ENCODE measurements around the gene FAM53B. TPM values are rescaled to one million over a fixed set of nuclear protein-coding genes. Genes with fewer than 3 reads are reported as not detected.

Gene FAM53B
- total RNA-seq, 1 experiment from 2014 or later, result 6.7 TPM

GRCh38 chr10:124648131-124648475 lies 96.1 kb downstream of the FAM53B start:
- DNase-seq (ENCODE audit: low read depth), result no peak

- peak; percentile 62 for DNase-seq (ENCODE audit: low read depth)
Observed at GRCh38 chr10:124647421-124648130, 96.6 kb downstream of the FAM53B start.

GRCh38 chr10:124646483-124647352 lies 97.5 kb downstream of the FAM53B start:
- peak; percentile 60 for DNase-seq (ENCODE audit: low read depth)

GRCh38 chr10:124645467-124646095 lies 98.6 kb downstream of the FAM53B start:
- DNase-seq (ENCODE audit: low read depth), result no peak

GRCh38 chr10:124644771-124645415 lies 99.3 kb downstream of the FAM53B start:
- no peak for DNase-seq (ENCODE audit: low read depth)

- no peak for DNase-seq (ENCODE audit: low read depth)
Observed at GRCh38 chr10:124644236-124644635, 99.9 kb downstream of the FAM53B start.

- no peak for DNase-seq (ENCODE audit: low read depth)
Observed at GRCh38 chr10:124643330-124644009, 100.7 kb downstream of the FAM53B start.

GRCh38 chr10:124642088-124642710 lies 102.0 kb downstream of the FAM53B start:
- no peak for DNase-seq (ENCODE audit: low read depth)

GRCh38 chr10:124641282-124642087 lies 102.7 kb downstream of the FAM53B start:
- DNase-seq (ENCODE audit: low read depth), result peak; percentile 70

- DNase-seq (ENCODE audit: low read depth), result peak; percentile 3
Observed at GRCh38 chr10:124640538-124641231, 103.5 kb downstream of the FAM53B start.

- no peak for DNase-seq (ENCODE audit: low read depth)
Observed at GRCh38 chr10:124640056-124640455, 104.1 kb downstream of the FAM53B start.

GRCh38 chr10:124639646-124640045 lies 104.5 kb downstream of the FAM53B start:
- DNase-seq (ENCODE audit: low read depth), result no peak

- no peak for DNase-seq (ENCODE audit: low read depth)
Observed at GRCh38 chr10:124639206-124639605, 105.0 kb downstream of the FAM53B start.

- no peak for DNase-seq (ENCODE audit: low read depth)
Observed at GRCh38 chr10:124637746-124638145, 106.4 kb downstream of the FAM53B start.

- DNase-seq (ENCODE audit: low read depth), result no peak
Observed at GRCh38 chr10:124637091-124637700, 107.0 kb downstream of the FAM53B start.

- no peak for DNase-seq (ENCODE audit: low read depth)
Observed at GRCh38 chr10:124636271-124636995, 107.7 kb downstream of the FAM53B start.

- DNase-seq (ENCODE audit: low read depth), result no peak
Observed at GRCh38 chr10:124632566-124632965, 111.6 kb downstream of the FAM53B start.

GRCh38 chr10:124632064-124632531 lies 112.1 kb downstream of the FAM53B start:
- DNase-seq (ENCODE audit: low read depth), result no peak
